M059J (cell line): ENCODE data around the gene EFNA5. TPM values are rescaled to one million over a fixed set of nuclear protein-coding genes. Genes with fewer than 3 reads are reported as not detected.
"Not testable (repeated sequence)": the region's sequence is repeated elsewhere in the genome, so short reads cannot be mapped to it uniquely, and the experiment has no call there.

Experiments used
- DNase-seq: peaks from one replicate; pipeline ENCODE4 v3.0.0-alpha.2; 2012; ENCODE audit warnings: low read depth
- total RNA-seq: library from RNA; depleted of rRNA; stranded (reverse); fragments of >200 nt; shearing (Covaris generic); gene quantifications from 2 replicates; pipeline ENCODE4 v1.2.3, GENCODE V29; 2014

Gene EFNA5
- total RNA-seq, 1 experiment from 2014 or later: 2.5 TPM

- no peak for DNase-seq
These were observed 153.3 kb downstream of the EFNA5 start for GRCh38 chr5:107517185-107518033.

GRCh38 chr5:107516452-107517184 is 154.1 kb downstream of the EFNA5 start:
- peak; percentile 29 for DNase-seq

- DNase-seq: no peak
These were observed 155.1 kb downstream of the EFNA5 start for GRCh38 chr5:107515521-107516080.

GRCh38 chr5:107514305-107514704 is 156.4 kb downstream of the EFNA5 start:
- peak; percentile 23 for DNase-seq

GRCh38 chr5:107513337-107514085 is 157.2 kb downstream of the EFNA5 start:
- no peak for DNase-seq

- no peak for DNase-seq
These were observed 158.7 kb downstream of the EFNA5 start for GRCh38 chr5:107512029-107512428.

GRCh38 chr5:107510125-107510524 is 160.6 kb downstream of the EFNA5 start:
- DNase-seq: no peak

- DNase-seq: no peak
These were observed 162.6 kb downstream of the EFNA5 start for GRCh38 chr5:107508097-107508496.

GRCh38 chr5:107505763-107506534 is 164.8 kb downstream of the EFNA5 start:
- no peak for DNase-seq

- DNase-seq: no peak
These were observed 166.3 kb downstream of the EFNA5 start for GRCh38 chr5:107504424-107504823.

- no peak for DNase-seq
These were observed 168.1 kb downstream of the EFNA5 start for GRCh38 chr5:107502676-107503060.

- DNase-seq: peak; percentile 42
These were observed 168.6 kb downstream of the EFNA5 start for GRCh38 chr5:107501965-107502675.

- no peak for DNase-seq
These were observed 169.9 kb downstream of the EFNA5 start for GRCh38 chr5:107500840-107501239.

GRCh38 chr5:107500347-107500746 is 170.4 kb downstream of the EFNA5 start:
- DNase-seq: no peak

GRCh38 chr5:107499776-107500175 is 171.0 kb downstream of the EFNA5 start:
- no peak for DNase-seq

- DNase-seq: no peak
These were observed 171.5 kb downstream of the EFNA5 start for GRCh38 chr5:107499237-107499636.

- no peak for DNase-seq
These were observed 174.3 kb downstream of the EFNA5 start for GRCh38 chr5:107496466-107496865.

GRCh38 chr5:107494129-107494528 is 176.6 kb downstream of the EFNA5 start:
- DNase-seq: not testable (repeated sequence)

- DNase-seq: peak; percentile 9
These were observed 183.6 kb downstream of the EFNA5 start for GRCh38 chr5:107487056-107487542.

- peak; percentile 76 for DNase-seq
These were observed 184.2 kb downstream of the EFNA5 start for GRCh38 chr5:107486489-107486888.
